SU-DHL-6 (cell line): ENCODE measurements around the gene SGCD.

Source experiments
- H2AFZ ChIP-seq: fragments of 200-600 bp; sonication (generic); 2 replicates; pipeline ENCODE4 v1.6.1; 2014; ENCODE audit warnings: low read depth, mild to moderate bottlenecking, moderate library complexity, mixed read lengths, antibody characterized with exemption, low read length; ENCODE audit not compliant: severe bottlenecking
- H3F3A ChIP-seq: fragments of 200-600 bp; shearing (Covaris generic); 2 replicates; pipeline ENCODE4 v1.6.0; 2016; ENCODE audit warnings: antibody characterized with exemption, mild to moderate bottlenecking; ENCODE audit not compliant: insufficient read depth
- H3K27ac ChIP-seq: fragments of 200-600 bp; sonication (generic); 2 replicates; pipeline ENCODE4 v1.5.1; 2016; ENCODE audit warnings: low read depth, mild to moderate bottlenecking, low read length, moderate library complexity, mixed read lengths
- H3K27me3 ChIP-seq: fragments of 200-600 bp; sonication (generic), shearing (Covaris generic); 2 replicates; pipeline ENCODE4 v1.6.0; 2014; ENCODE audit warnings: mild to moderate bottlenecking, low read length
- H3K36me3 ChIP-seq: fragments of 200-600 bp; sonication (generic); 2 replicates; pipeline ENCODE4 v1.6.1; 2014; ENCODE audit warnings: mild to moderate bottlenecking, low read length, mixed read lengths
- H3K4me2 ChIP-seq: fragments of 300-600, 200-600 bp; shearing (Covaris generic), sonication (generic); 2 replicates; pipeline ENCODE4 v1.6.0; 2014; ENCODE audit warnings: low read length, low read depth, mild to moderate bottlenecking; ENCODE audit not compliant: poor library complexity, severe bottlenecking
- H3K4me3 ChIP-seq: fragments of 200-600 bp; sonication (generic); 2 replicates; pipeline ENCODE4 v1.5.1; 2014; ENCODE audit warnings: antibody characterized with exemption, low read length, mild to moderate bottlenecking, mixed read lengths; ENCODE audit not compliant: insufficient read depth, poor library complexity, severe bottlenecking
- H3K79me2 ChIP-seq: fragments of 200-600 bp; sonication (generic); 2 replicates; pipeline ENCODE4 v1.6.1; 2014; ENCODE audit warnings: mild to moderate bottlenecking, low read length, moderate library complexity; ENCODE audit not compliant: insufficient read depth
- H3K9ac ChIP-seq: fragments of 200-600 bp; sonication (generic); 2 replicates; pipeline ENCODE4 v1.7.0; 2014; ENCODE audit warnings: mild to moderate bottlenecking, low read length
- H3K9me2 ChIP-seq: fragments of 200-600 bp; sonication (generic); replicated peaks from 2 replicates; pipeline ENCODE4 v1.6.1; 2014; ENCODE audit warnings: low read length; ENCODE audit not compliant: insufficient read depth
- H3K9me3 ChIP-seq: fragments of 200-600 bp; sonication (generic); 2 replicates; pipeline ENCODE4 v1.6.1; 2014; ENCODE audit warnings: low read length, mixed read lengths; ENCODE audit not compliant: insufficient read depth
- H4K20me1 ChIP-seq: fragments of 200-600 bp; sonication (generic); 2 replicates; pipeline ENCODE4 v1.6.1; 2014; ENCODE audit warnings: low read depth, mild to moderate bottlenecking, antibody characterized with exemption, low read length, moderate library complexity, mixed read lengths
- CTCF ChIP-seq: fragments of 200-600 bp; sonication (generic); IDR thresholded peaks from one replicate; pipeline ENCODE4 v1.5.1; 2017; ENCODE audit warnings: antibody characterized with exemption, mild to moderate bottlenecking, low read length, moderate library complexity; ENCODE audit not compliant: insufficient read depth, poor library complexity, severe bottlenecking
- EZH2phosphoT487 ChIP-seq: fragments of 200-600 bp; sonication (generic), shearing (Covaris generic); conservative IDR thresholded peaks from 2 replicates; pipeline ENCODE4 v1.6.1; 2018; ENCODE audit warnings: mild to moderate bottlenecking, antibody characterized with exemption, low read length, moderate library complexity, mixed read lengths

The SGCD gene

GRCh38 chr5:156718985-156719384 lies 392.0 kb downstream of the SGCD start:
- no peaks in the 10 kb centered on the region for H3F3A ChIP-seq
- no peak overlapping the region for H3K4me3 ChIP-seq
- no peaks in the 10 kb centered on the region for H3K27me3 ChIP-seq
- no peaks in the 10 kb centered on the region for H3K9me3 ChIP-seq
- no peak overlapping the region for H3K4me2 ChIP-seq
- no peak overlapping the region for H3K9ac ChIP-seq
- H3K9me2 ChIP-seq = no peaks in the 10 kb centered on the region
- no peak overlapping the region for H2AFZ ChIP-seq
- no peaks in the 10 kb centered on the region for H3K79me2 ChIP-seq
- no peaks in the 10 kb centered on the region for H4K20me1 ChIP-seq
- no peak overlapping the region for H3K27ac ChIP-seq
- H3K36me3 ChIP-seq = no peaks in the 10 kb centered on the region
- TF ChIP-seq EZH2phosphoT487 (no peak), CTCF (no peak)

GRCh38 chr5:156722358-156722757 lies 395.4 kb downstream of the SGCD start:
- H3K9me2 ChIP-seq = no peaks in the 10 kb centered on the region
- no peak overlapping the region for H3K9ac ChIP-seq
- H3K27ac ChIP-seq = no peak overlapping the region
- H3K36me3 ChIP-seq = no peaks in the 10 kb centered on the region
- no peak overlapping the region for H3K4me3 ChIP-seq
- no peaks in the 10 kb centered on the region for H3K27me3 ChIP-seq
- H2AFZ ChIP-seq = no peak overlapping the region
- H4K20me1 ChIP-seq = no peaks in the 10 kb centered on the region
- H3K4me2 ChIP-seq = no peak overlapping the region
- H3K79me2 ChIP-seq = no peaks in the 10 kb centered on the region
- TF ChIP-seq CTCF (no peak), EZH2phosphoT487 (no peak)
- H3K9me3 ChIP-seq = no peaks in the 10 kb centered on the region
- H3F3A ChIP-seq = no peaks in the 10 kb centered on the region

GRCh38 chr5:156735477-156735876 lies 408.5 kb downstream of the SGCD start:
- H2AFZ ChIP-seq = no peak overlapping the region
- H3K36me3 ChIP-seq = 0 out of 2 replicates have a peak, but pooled peaks cover 3% of the 10 kb centered on the region
- H3K9me2 ChIP-seq = no peaks in the 10 kb centered on the region
- H3K4me2 ChIP-seq = no peak overlapping the region
- H3K27me3 ChIP-seq = no peaks in the 10 kb centered on the region
- H3K4me3 ChIP-seq = no peak overlapping the region
- H3K79me2 ChIP-seq = no peaks in the 10 kb centered on the region
- H4K20me1 ChIP-seq = no peaks in the 10 kb centered on the region
- no peaks in the 10 kb centered on the region for H3F3A ChIP-seq
- H3K27ac ChIP-seq = no peak overlapping the region
- no peak overlapping the region for H3K9ac ChIP-seq
- TF ChIP-seq CTCF (no peak), EZH2phosphoT487 (no peak)
- H3K9me3 ChIP-seq = no peaks in the 10 kb centered on the region
